ENCODE measurements around the gene GPC5.
A peak's percentile ranks its signal among the peaks of the same experiment; 100 is the strongest.
"Not testable (repeated sequence)": the region's sequence is repeated elsewhere in the genome, so short reads cannot be mapped to it uniquely, and the experiment has no call there.

GPC5 gene

GRCh38 chr13:91398413-91399188, at the start of gene GPC5:
Gene GPC5 (plus strand): TSS chr13:91398621.
- peak; percentile 39 for DNase-seq (ENCODE audit: low read depth)

DNA sequence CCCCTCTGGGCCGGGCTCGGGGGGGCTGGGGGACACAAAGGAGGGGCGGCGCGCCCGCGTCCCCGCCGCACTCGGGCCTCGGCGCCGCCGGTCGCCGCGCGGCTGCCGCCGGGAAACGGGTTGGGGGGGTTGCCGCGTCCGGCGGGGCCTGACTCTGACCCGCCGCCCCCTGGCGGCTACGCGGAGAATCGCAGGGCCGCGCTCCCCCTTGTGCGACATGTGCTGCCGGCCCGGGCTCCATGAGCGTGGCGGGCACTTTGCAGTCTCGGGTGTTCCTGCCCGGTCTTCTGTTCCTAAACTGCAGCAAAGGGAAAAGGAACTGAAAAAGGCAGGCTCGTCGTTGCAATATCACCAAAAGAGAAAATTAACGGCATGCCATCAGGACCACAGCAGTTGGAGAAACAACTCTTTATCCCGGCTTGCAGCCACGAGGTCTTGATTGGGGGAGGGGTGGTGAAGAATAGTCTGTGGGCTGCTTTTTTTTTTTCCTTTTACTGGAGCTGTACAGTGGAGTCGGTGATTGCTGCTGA, 49.5 kb upstream of the GPC5 start:
- peak; percentile 81 for DNase-seq (ENCODE audit: low read depth)

DNA sequence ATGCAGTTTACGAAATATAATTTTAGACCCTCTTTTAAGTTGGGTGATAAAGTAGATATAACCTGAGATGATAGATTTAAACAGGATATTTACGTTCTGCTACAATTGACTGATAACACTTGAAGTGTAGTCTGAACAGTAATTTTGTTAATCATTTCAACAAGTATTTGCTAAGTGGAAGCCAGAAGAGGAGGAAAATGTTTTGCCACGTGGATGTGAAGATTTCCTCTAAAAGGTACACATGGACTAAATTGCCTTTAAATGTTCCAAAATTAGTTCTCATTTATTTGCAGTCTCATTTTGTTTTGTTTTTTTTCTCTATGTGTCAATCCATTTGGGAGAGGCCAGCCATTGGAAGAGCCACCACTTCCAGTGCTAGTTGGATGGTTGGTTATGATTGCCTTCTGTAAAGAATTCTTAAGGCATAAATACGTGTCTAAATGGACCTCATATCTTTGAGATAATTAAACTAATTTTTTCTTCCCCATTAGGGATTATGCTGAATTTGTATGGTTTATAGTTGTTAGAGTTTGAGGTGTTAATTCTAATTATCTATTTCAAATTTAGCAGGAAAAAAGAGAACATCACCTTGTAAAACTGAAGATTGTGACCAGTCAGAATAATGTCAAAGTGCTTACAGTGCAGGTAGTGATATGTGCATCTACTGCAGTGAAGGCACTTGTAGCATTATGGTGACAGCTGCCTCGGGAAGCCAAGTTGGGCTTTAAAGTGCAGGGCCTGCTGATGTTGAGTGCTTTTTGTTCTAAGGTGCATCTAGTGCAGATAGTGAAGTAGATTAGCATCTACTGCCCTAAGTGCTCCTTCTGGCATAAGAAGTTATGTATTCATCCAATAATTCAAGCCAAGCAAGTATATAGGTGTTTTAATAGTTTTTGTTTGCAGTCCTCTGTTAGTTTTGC, 48.2 kb upstream of the GPC5 start:
- DNase-seq (ENCODE audit: low read depth): no peak

DNA sequence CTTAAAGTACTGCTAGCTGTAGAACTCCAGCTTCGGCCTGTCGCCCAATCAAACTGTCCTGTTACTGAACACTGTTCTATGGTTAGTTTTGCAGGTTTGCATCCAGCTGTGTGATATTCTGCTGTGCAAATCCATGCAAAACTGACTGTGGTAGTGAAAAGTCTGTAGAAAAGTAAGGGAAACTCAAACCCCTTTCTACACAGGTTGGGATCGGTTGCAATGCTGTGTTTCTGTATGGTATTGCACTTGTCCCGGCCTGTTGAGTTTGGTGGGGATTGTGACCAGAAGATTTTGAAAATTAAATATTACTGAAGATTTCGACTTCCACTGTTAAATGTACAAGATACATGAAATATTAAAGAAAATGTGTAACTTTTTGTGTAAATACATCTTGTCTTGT, 47.3 kb upstream of the GPC5 start:
- DNase-seq (ENCODE audit: low read depth): no peak

DNA sequence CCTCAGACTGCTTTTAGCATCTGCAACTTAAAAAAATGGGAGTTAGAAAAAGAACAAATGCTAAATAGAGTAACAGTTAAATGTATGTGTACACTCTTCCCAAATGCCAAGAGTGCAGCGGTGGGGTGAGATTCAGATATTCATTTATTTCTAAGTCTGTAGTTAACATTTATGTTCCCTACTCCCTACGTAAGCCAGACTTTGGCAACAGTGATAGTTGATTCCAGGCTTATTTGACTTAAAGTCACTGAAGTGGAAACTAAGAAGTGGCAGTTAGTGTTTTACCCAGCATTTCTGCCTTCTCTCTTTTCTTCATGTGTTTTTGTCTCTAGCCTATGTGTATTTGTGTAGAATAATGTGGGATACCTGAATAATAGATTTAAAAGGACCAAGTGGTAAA, 46.4 kb upstream of the GPC5 start:
- no peak for DNase-seq (ENCODE audit: low read depth)

GRCh38 chr13:91352891-91353290, 45.5 kb upstream of the GPC5 start:
- not testable (repeated sequence) for DNase-seq (ENCODE audit: low read depth)

DNA sequence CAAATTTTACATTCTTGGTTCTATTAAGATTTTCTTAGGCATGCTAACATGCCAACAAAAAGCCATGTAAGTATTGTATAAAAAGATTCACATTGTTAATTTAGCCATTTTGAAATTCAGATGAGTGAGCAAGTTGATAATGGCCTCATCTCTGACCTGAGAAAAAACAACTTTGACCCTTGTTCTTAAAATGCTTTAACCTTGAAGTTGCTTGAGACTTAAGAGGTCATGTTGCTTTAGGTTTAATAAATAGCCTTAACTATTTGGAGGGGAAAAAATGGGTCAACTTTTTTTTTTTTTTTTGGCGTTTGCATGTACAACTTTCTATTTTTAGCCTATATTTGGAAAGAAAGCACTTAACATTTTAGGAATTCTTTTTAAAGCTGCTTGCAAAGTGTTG, 44.9 kb upstream of the GPC5 start:
- DNase-seq (ENCODE audit: low read depth): no peak

DNA sequence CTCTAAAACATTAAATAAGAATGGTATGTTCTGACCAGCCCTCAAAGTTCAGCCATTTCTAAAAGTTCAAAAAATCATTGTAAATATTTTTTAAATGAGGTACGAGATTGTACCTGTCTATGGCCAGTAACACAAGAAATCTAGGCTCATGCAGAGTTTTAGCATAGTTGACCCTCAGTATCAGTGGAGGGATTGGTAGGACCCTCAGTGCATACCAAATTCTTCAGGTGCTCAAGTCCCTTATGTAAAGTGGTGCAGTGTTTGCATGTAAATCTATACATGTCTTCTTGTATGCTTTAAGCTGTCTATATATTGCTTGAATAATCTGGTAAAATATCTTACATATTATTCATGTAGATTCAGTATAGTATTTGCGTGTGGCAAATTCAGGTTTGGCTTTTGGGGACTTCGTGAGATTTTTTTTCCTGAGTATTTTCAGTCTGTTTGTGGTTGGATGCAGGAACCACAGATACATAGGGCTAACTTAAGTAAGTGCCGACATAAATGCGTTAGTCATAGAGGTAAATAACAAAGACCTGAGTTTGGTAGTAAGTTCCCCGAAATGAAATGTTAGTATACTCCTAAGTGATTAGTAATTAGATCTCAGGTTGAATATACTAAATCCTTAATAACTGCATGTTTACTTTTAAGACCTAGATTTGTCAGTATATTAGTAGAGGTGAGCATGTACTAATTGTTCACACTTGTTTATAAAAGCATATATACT, 43.2 kb upstream of the GPC5 start:
- no peak for DNase-seq (ENCODE audit: low read depth)

GRCh38 chr13:91355826-91356710, 42.4 kb upstream of the GPC5 start:
- no peak for DNase-seq (ENCODE audit: low read depth)

- no peak for DNase-seq (ENCODE audit: low read depth)
Measured at GRCh38 chr13:91356919-91357612, 41.4 kb upstream of the GPC5 start.

GRCh38 chr13:91357613-91358386, 40.6 kb upstream of the GPC5 start:
- no peak for DNase-seq (ENCODE audit: low read depth)

GRCh38 chr13:91358387-91358782, 40.0 kb upstream of the GPC5 start:
- no peak for DNase-seq (ENCODE audit: low read depth)

DNA sequence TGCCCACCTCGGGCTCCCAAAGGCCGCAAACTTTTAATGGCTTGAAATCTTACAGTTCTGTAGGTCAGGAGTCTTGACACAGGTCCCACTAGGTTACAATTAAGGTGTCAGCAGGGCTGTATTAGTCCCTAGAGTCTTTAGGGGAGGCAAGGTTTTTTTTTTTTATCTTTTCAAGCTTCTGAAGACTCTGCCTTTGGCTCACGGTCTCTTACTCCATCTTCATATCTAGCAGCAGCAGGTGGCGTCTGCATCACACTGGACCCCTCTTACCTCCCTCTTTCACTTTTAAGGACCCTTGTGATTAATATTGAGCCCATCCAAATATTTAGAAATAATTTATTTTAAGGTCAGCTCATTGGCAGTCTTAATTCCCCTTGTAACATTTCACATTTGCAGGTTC, 39.3 kb upstream of the GPC5 start:
- no peak for DNase-seq (ENCODE audit: low read depth)

DNA sequence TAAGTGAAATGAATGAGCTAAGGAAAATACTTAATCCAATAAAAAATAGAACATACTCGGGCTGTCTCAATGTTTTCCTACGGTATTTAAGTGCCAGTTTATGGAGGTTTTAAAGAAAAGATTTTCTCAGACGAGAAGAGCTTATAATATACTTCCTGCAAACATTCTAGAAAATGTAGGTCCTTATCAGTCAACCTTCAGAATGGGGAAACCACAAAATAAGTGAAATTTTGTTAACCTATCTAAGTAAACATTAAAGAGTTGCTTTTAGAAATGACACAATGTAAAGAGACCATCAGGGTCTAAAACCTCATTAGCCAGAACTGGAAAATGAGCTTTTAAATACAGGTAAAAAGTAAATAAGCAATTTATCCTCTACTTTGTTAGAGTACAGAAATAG, 38.8 kb upstream of the GPC5 start:
- no peak for DNase-seq (ENCODE audit: low read depth)

GRCh38 chr13:91360246-91360751, 38.1 kb upstream of the GPC5 start:
- no peak for DNase-seq (ENCODE audit: low read depth)

DNA sequence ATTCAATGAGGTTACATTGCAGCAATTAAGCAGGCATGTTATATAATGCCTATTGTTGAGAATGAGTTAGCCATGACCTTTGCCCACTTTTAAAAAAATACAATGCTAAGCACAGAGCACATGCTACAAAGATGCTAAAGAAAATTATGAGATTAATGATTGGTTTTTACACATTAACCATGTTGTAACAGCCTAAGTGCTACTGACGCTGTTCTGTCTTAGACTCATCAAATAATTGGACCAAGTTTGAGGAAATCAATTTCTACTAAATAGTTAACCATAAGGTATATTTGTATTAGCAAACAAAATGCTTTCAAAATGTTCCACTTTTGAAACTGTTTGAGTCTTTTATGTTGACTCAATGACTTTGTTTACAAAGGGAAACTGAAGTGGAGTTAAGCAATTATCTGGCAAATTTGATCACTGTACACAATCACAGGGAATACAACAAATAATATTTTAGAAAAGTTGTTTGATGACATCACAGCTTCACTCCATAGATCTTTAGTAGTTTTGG, 36.6 kb upstream of the GPC5 start:
- DNase-seq (ENCODE audit: low read depth): peak; percentile 24

DNA sequence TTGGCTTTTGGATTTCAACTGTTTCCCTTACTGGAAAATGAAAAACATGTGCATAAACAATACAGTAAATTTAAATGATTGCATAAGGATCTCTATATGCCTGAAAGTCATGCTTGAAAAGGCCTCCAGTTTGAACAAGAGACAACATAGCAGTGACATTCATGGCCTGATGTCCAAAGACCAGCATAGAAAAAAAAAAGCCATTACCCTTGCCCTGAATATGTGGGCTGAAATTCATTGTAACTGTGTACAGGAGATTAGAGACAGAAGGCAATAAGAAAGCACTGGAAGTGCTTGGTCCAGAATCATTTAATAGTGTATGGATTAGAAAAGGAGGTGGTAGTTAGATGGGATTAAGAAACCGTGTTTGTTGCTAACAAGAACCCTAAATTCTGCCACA, 35.5 kb upstream of the GPC5 start:
- peak; percentile 53 for DNase-seq (ENCODE audit: low read depth)

- no peak for DNase-seq (ENCODE audit: low read depth)
Measured at GRCh38 chr13:91368101-91368500, 30.3 kb upstream of the GPC5 start.

- DNase-seq (ENCODE audit: low read depth): peak; percentile 17
Measured at GRCh38 chr13:91368676-91369440, 29.6 kb upstream of the GPC5 start.

All from fibroblast of gingiva (primary cell).